WTC11 (cell line): ENCODE results near the gene RTL1.

Experiments
- CBFB ChIP-seq: sonication (generic); formaldehyde crosslinking; IDR thresholded peaks from 2 replicates; pipeline ENCODE4 v1.8.1; 2022; ENCODE audit warnings: mild to moderate bottlenecking, low read depth, missing genetic modification reagents
- CREB1 ChIP-seq: sonication (generic); formaldehyde crosslinking; IDR thresholded peaks from 2 replicates; pipeline ENCODE4 v1.8.0; 2023; ENCODE audit warnings: mild to moderate bottlenecking, missing genetic modification reagents
- CTCF ChIP-seq: fragments of 200-600 bp; IDR thresholded peaks from 2 replicates; pipeline ENCODE4 v1.8.0; 2022; ENCODE audit warnings: antibody characterized with exemption
- FOXP4 ChIP-seq: sonication (generic); formaldehyde crosslinking; IDR thresholded peaks from 2 replicates; pipeline ENCODE4 v1.8.0; 2022; ENCODE audit warnings: mild to moderate bottlenecking, missing genetic modification reagents
- GRHL2 ChIP-seq: fragments of 250-450 bp; sonication (Bioruptor Pico); IDR thresholded peaks from 2 replicates; pipeline ENCODE4 v1.8.0; 2022; ENCODE audit warnings: mild to moderate bottlenecking, moderate library complexity; ENCODE audit not compliant: insufficient replicate concordance, severe bottlenecking
- IRF2 ChIP-seq: sonication (generic); formaldehyde crosslinking; IDR thresholded peaks from 2 replicates; pipeline ENCODE4 v1.8.0; 2022; ENCODE audit warnings: low read depth, missing genetic modification reagents, borderline replicate concordance
- PRRX2 ChIP-seq: fragments of 250-450 bp; sonication (Bioruptor Pico); IDR thresholded peaks from 2 replicates; pipeline ENCODE4 v1.8.0; 2021; ENCODE audit warnings: mild to moderate bottlenecking
- SMAD3 ChIP-seq: sonication (generic); formaldehyde crosslinking; IDR thresholded peaks from 2 replicates; pipeline ENCODE4 v1.8.0; 2022; ENCODE audit warnings: missing genetic modification reagents, mild to moderate bottlenecking, borderline replicate concordance
- SP1 ChIP-seq: sonication (generic); formaldehyde crosslinking; conservative IDR thresholded peaks from 2 replicates; pipeline ENCODE4 v1.8.1; 2022; ENCODE audit warnings: missing genetic modification reagents
- ZNF423 ChIP-seq: fragments of 250-450 bp; sonication (Bioruptor Pico); IDR thresholded peaks from 2 replicates; pipeline ENCODE4 v2.1.2; 2022; ENCODE audit warnings: mild to moderate bottlenecking, moderate library complexity

GRCh38 chr14:100836941-100837804 is 66.3 kb downstream of the RTL1 start:
- TF ChIP-seq IRF2 (CRISPR knock-in tag) = no peak
- no peak for TF ChIP-seq GRHL2 (CRISPR knock-in tag)
- TF ChIP-seq FOXP4 = no peak
- TF ChIP-seq CREB1 (CRISPR knock-in tag) = no peak
- no peak for TF ChIP-seq CTCF
- TF ChIP-seq CBFB (CRISPR knock-in tag) = no peak
- no peak for TF ChIP-seq ZNF423 (CRISPR knock-in tag)
- TF ChIP-seq PRRX2 = no peak
- TF ChIP-seq SMAD3 (CRISPR knock-in tag) = no peak
- TF ChIP-seq SP1 (CRISPR knock-in tag) = no peak
